Natural killer cell (primary cell): ENCODE data around the gene RPE. TPM values are rescaled to one million over a fixed set of nuclear protein-coding genes. Genes with fewer than 3 reads are reported as not detected.

Source experiments
- ATAC-seq, 3 donors: fragments of 150-1000 bp in 2 of 3; fragments of 200-7000 bp in 1 of 3; cut with Tn5 transposase; 1 replicate in 1 of 3; 2 replicates in 2 of 3; pipeline ENCODE4 v1.10.0; 2021; ENCODE audit warnings: mild to moderate bottlenecking in 2 of 3, moderate library complexity in 2 of 3
- DNase-seq, 2 donors: peaks; one replicate each; pipeline versions ENCODE4 v3.0.0 to v3.0.0-alpha.2; 2013 to 2021; ENCODE audit warnings: mixed read lengths in 1 of 2
- H3K27ac ChIP-seq: one replicate; pipeline ENCODE4 v1.5.1; 2013; ENCODE audit warnings: mild to moderate bottlenecking, low read length
- H3K27me3 ChIP-seq: one replicate; pipeline ENCODE4 v1.6.1; 2013; ENCODE audit warnings: low read length; ENCODE audit not compliant: control insufficient read depth, insufficient read depth
- H3K36me3 ChIP-seq: one replicate; pipeline ENCODE4 v1.6.1; 2013; ENCODE audit warnings: low read length; ENCODE audit not compliant: control insufficient read depth, insufficient read depth
- H3K4me1 ChIP-seq: one replicate; pipeline ENCODE4 v1.6.1; 2013; ENCODE audit warnings: low read length; ENCODE audit not compliant: control insufficient read depth, insufficient read depth
- H3K4me3 ChIP-seq: one replicate; pipeline ENCODE4 v1.5.1; 2013; ENCODE audit warnings: low read length
- H3K9me3 ChIP-seq: one replicate; pipeline ENCODE4 v1.6.1; 2013; ENCODE audit warnings: low read length; ENCODE audit not compliant: control insufficient read depth, insufficient read depth
- H3K27ac Mint-ChIP-seq, 2 donors: one replicate each; pipeline ENCODE4 v1.8.0; 2022; ENCODE audit warnings: mild to moderate bottlenecking in 2 of 2, mixed read lengths in 2 of 2, moderate library complexity in 1 of 2
- H3K27me3 Mint-ChIP-seq, 2 donors: one replicate each; pipeline ENCODE4 v1.8.0; 2022; ENCODE audit warnings: low read depth in 2 of 2, mixed read lengths in 2 of 2
- H3K36me3 Mint-ChIP-seq: one replicate; pipeline ENCODE4 v1.8.0; 2022; ENCODE audit warnings: mixed read lengths
- H3K4me1 Mint-ChIP-seq, 2 donors: one replicate each; pipeline ENCODE4 v1.8.0; 2022; ENCODE audit warnings: mixed read lengths in 2 of 2
- H3K4me3 Mint-ChIP-seq: one replicate; pipeline ENCODE4 v1.8.0; 2022; ENCODE audit warnings: mild to moderate bottlenecking, moderate library complexity, mixed read lengths
- H3K9me3 Mint-ChIP-seq, 2 donors: one replicate each; pipeline ENCODE4 v1.8.0; 2022; ENCODE audit warnings: mixed read lengths in 2 of 2
- WGBS: methylation state at CpG from one replicate; pipeline ENCODE4 v1.1.7; 2013; ENCODE audit warnings: missing lambda C conversion rate; ENCODE audit not compliant: insufficient coverage; 5-methylcytosine and 5-hydroxymethylcytosine counted together
- intact Hi-C: fragments of 100-400 bp; cut with micrococcal nuclease; formaldehyde crosslinking; loops from one replicate; pipeline ENCODE4 v1.14.2; 2022
- total RNA-seq, 4 donors: library from RNA; stranded (reverse); fragments of 120-200 nt in 1 of 4; gene quantifications; one replicate each; pipeline versions ENCODE4 v1.2.3 to v1.2.4, GENCODE V29; 2013 to 2022
- TF ChIP-seq, protein P1 (sequence below): fragments of 200-600 bp; IDR thresholded peaks from one replicate; pipeline ENCODE4 v1.8.0; 2022; ENCODE audit warnings: antibody characterized with exemption

Gene RPE
- 10 to 100 TPM; 36.2 to 57.4 (median 52.4) TPM for total RNA-seq
- 111 TPM for total RNA-seq (2013)

- H3K4me1 ChIP-seq, result peaks cover 17% of the 10 kb centered on the region
- H3K27me3 ChIP-seq, result no peaks in the 10 kb centered on the region
- H3K36me3 Mint-ChIP-seq, result peaks cover 7% of the 10 kb centered on the region
- DNase-seq, result peak; percentile 97 to 99
- H3K27ac Mint-ChIP-seq, result peak within 1 kb of the TSS; percentile 77 to 87
- WGBS, result under 1% methylated on average over 58 of the region's 58 CpGs
- ATAC-seq, result peak; percentile 98 to 99 (median 99)
- peaks cover 10% of the 10 kb centered on the region for H3K36me3 ChIP-seq
- peaks cover 64% of the 10 kb centered on the region in 2 donors for H3K4me1 Mint-ChIP-seq
- H3K4me3 ChIP-seq, result peak within 1 kb of the TSS; percentile 71
- TF ChIP-seq, protein P1, sequence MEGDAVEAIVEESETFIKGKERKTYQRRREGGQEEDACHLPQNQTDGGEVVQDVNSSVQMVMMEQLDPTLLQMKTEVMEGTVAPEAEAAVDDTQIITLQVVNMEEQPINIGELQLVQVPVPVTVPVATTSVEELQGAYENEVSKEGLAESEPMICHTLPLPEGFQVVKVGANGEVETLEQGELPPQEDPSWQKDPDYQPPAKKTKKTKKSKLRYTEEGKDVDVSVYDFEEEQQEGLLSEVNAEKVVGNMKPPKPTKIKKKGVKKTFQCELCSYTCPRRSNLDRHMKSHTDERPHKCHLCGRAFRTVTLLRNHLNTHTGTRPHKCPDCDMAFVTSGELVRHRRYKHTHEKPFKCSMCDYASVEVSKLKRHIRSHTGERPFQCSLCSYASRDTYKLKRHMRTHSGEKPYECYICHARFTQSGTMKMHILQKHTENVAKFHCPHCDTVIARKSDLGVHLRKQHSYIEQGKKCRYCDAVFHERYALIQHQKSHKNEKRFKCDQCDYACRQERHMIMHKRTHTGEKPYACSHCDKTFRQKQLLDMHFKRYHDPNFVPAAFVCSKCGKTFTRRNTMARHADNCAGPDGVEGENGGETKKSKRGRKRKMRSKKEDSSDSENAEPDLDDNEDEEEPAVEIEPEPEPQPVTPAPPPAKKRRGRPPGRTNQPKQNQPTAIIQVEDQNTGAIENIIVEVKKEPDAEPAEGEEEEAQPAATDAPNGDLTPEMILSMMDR, result no peak
- intact Hi-C loops, result loop anchor here (1.0 kb wide), 1 partner anchor 169 kb away; the partner anchor contains the start of gene KANSL1L
- no peaks in the 10 kb centered on the region for H3K27me3 Mint-ChIP-seq
- peak within 1 kb of the TSS; percentile 73 for H3K27ac ChIP-seq
- no peaks in the 10 kb centered on the region for H3K9me3 Mint-ChIP-seq
- H3K9me3 ChIP-seq, result no peaks in the 10 kb centered on the region
- peak within 1 kb of the TSS; percentile 84 for H3K4me3 Mint-ChIP-seq
Measured at GRCh38 chr2:210002158-210003157, at the start of gene RPE. Gene RPE, plus strand, starts transcription at chr2:210002638. Its CDS starts 24 bp downstream, at chr2:210002662.

GRCh38 chr2:209956271-209956670, 46.2 kb upstream of the RPE start:
- Mint-ChIP-seq H3K4me3 (no peak overlapping the region), H3K36me3 (no peaks in the 10 kb centered on the region), H3K27ac (no peak overlapping the region), H3K4me1 (no peaks in the 10 kb centered on the region), H3K27me3 (peaks cover 0 to 24% of the 10 kb centered on the region in 2 donors), H3K9me3 (no peaks in the 10 kb centered on the region)
- TF ChIP-seq, protein P1, result no peak
- Histone ChIP-seq H3K4me1 (no peaks in the 10 kb centered on the region), H3K4me3 (no peak overlapping the region), H3K27me3 (no peaks in the 10 kb centered on the region), H3K36me3 (no peaks in the 10 kb centered on the region), H3K27ac (no peak overlapping the region), H3K9me3 (no peaks in the 10 kb centered on the region)
- DNase-seq, result no peak
- WGBS, result 57% methylated on average over 2 of the region's 2 CpGs
- no peak for ATAC-seq
- intact Hi-C loops, result no loop called here

- H3K36me3 ChIP-seq, result no peaks in the 10 kb centered on the region
- H3K9me3 Mint-ChIP-seq, result no peaks in the 10 kb centered on the region
- DNase-seq, result no peak
- no peaks in the 10 kb centered on the region for H3K27me3 ChIP-seq
- H3K4me1 ChIP-seq, result no peaks in the 10 kb centered on the region
- no peak overlapping the region for H3K27ac ChIP-seq
- TF ChIP-seq, protein P1, result no peak
- intact Hi-C loops, result no loop called here
- no peak overlapping the region for H3K4me3 ChIP-seq
- no peak for ATAC-seq
- no peaks in the 10 kb centered on the region for H3K4me1 Mint-ChIP-seq
- no peaks in the 10 kb centered on the region for H3K36me3 Mint-ChIP-seq
- no peak overlapping the region for H3K4me3 Mint-ChIP-seq
- H3K27ac Mint-ChIP-seq, result no peak overlapping the region
- no peaks in the 10 kb centered on the region for H3K9me3 ChIP-seq
- H3K27me3 Mint-ChIP-seq, result peaks cover 0 to 7% of the 10 kb centered on the region in 2 donors
- no CpG with 5 or more reads among the region's 2 CpGs for WGBS
Measured at GRCh38 chr2:209958016-209958415, 44.4 kb upstream of the RPE start.
